ENCODE data around the gene ZBTB17. TPM values are rescaled to one million over a fixed set of nuclear protein-coding genes. Genes with fewer than 3 reads are reported as not detected.

The ZBTB17 gene
- total RNA-seq, 1 donor from 2014 or later: 38.8 TPM

DNA sequence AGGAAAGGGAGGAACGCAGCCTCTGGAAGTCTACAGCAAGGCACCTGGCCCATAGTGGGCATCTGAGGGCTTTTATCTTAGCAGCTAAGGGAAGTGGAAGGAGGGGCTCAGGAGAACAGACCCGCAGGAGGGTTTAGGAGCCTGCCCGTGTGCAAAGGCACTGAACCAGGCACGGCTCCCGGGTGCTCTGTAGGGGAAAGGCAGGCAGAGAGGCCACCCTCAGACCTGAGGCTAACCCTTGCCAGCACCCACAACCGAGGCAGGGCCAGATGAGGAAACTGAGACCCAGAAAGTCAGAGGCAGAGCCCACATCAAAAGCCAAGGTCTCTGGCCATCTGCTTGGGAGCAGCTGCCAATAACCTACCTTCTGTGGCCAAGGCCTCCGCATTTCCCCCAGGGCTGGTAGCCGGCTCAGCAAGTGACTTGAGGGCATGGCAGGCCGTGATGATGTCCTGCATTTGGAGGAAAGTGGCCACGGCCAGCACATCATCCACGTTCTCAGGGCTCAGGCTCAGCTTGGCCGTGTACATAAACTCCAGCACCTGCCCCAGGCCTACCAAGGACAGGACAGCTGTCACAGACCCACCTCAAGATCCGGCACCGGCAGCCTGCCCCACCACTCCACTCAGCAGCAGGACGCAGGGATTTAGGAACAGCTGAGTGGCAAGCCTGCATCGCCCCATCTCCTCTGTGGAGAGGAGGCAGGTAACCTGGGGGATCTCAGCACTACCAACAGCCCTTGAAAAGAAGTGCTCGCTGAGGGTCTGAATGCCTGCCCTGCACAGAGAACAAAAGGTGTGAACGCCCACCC is 29.1 kb downstream of the ZBTB17 start:
- no peak for DNase-seq

DNA sequence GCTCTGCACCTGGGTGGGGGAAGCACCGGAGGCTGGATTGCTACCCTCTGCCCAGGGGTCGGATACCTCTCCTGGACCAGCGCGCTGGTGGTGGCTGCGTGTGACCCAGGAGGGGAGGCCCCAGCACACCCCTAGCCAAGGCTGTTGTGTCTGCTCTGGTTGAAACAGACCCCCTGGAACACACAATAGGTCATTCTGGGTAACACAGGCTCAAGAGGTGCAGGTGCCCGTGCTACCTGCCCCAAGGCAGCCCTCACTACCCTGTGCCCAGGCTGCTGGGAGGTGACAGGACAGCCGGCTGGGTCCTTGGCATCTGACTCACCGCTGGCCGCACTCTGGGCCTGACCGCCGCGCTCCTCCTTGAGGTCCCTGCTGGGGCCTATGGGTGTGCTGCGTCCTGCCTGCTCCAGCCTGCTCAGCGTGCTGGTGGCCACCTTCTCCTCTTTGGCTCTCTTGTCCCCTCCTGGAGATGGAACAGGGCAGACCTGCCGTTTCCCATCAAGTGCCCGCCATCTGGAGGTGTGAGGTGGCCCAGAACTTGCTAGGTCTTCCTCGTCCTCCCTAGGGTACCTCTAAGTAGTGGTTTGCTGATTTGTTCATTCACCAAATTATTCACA is 30.0 kb downstream of the ZBTB17 start:
- no peak for DNase-seq

DNA sequence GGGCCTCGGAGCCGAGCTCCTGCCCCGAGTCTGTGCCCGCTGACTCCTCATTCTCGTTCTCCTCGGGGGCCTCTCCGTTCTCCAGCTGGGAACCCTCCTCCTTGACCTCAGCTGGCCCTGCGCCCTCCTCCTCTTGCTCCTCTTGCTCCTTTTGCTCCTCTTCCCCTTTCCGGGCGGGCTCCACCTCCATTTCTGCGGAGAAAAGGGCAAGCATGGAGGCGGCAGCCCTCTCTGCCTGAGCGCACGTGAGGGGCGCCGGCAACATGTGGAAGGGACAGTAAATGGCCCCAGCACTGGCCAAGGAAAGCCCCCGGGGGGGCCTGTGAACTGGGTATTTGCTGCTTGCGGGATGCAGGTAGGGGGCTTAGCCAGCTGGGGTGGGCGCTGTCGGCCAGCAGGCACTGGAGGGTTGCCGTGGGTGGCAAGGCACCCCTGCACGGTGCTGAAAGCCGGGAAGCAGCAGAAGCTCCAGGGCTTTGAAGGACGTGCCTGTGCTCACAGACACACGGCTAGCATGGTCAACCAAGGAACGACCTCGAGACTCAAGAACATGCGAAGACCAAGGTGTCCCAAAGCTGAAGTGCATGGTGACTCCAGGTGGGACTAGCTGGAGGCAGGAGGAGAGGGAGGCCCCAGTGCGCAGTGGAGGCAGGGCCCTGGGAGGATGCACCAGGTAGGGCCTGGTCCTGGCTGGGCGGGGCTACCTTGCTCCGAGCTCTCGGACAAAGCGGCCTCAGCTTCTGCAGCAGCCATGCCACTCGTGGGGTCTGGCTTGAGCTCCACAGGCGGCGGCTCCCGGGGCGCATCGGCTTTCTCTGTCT is 30.7 kb downstream of the ZBTB17 start:
- no peak for DNase-seq

DNA sequence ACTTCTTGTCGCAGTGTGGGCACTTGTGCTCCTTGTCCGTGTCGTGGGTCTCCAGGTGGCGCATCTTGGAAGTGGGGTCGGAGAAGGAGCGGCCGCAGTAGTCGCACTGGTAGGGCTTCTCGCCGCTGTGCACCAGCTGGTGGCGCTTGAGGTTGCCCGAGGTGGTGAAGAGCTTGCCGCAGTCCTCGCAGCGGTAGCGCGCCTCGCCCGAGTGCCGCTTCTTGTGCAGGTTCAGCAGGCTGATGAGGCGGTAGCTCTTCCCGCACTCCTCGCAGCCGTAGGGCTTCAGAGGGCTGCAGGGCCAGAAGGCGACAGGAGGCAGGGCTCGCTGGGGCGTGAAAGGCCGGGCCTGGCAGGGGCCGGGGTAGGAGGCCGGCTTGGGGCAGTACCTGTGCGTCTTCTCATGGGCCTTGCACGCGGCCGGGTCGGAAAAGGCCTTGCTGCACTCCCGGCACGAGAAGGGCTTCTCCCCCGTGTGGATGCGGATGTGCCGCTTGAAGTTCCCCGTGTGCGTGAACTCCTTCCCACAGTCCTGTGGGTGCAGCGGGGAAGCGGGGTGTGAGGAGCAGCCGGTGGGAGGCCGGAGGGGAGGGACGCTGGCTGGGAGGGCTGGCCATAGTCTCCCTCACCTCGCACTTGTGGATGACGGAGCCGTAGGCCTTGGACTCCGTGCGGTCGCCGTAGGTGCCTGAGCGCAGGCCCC is 31.4 kb downstream of the ZBTB17 start:
- DNase-seq: no peak

DNA sequence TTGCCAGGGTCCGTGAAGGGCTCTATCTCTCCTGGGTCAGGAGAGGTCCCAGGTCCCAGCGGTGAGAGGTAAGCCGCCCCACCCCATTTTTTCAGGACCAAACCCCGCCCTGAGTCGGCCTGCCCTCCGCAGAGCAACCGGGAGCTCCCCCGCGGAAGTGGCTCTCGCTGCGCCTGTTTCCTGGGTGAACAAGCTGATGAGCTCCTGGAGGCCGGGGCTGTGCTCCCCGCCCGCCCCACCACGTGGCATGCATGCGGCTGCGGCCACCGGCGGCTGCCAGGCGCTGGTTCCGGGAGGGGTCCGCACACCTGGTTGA is 32.0 kb downstream of the ZBTB17 start:
- no peak for DNase-seq

DNA sequence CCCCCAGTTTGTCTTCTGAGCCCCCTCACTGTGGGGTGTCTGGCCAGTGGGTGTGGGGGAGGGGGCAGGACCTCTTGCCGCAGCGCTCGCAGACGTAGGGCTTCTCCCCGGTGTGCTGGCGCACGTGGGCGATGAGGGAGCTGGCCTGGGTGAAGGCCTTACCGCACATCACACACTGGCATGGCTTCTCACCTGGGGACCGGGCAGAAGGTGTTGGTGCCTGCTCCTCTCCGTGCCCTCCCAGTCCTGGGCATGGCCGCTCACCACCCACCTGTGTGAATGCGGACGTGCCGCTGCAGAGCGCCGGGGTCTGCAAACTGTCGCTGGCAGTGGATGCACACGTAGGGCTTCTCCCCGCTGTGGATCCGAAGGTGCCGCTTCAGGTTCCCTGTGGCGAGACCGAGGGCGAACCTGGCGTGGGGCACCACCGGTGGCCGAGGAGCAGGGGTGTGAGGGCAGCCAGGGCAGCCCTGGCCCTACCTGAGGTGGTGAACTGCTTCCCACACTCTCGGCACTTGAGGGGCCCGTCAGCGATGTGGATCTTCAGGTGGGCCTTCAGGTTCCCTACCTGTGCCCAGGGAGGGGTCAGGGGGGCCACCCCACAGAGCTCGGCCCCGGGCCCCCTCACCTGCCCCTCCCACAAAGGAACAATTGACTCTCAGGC is 32.4 kb downstream of the ZBTB17 start:
- DNase-seq: no peak

DNA sequence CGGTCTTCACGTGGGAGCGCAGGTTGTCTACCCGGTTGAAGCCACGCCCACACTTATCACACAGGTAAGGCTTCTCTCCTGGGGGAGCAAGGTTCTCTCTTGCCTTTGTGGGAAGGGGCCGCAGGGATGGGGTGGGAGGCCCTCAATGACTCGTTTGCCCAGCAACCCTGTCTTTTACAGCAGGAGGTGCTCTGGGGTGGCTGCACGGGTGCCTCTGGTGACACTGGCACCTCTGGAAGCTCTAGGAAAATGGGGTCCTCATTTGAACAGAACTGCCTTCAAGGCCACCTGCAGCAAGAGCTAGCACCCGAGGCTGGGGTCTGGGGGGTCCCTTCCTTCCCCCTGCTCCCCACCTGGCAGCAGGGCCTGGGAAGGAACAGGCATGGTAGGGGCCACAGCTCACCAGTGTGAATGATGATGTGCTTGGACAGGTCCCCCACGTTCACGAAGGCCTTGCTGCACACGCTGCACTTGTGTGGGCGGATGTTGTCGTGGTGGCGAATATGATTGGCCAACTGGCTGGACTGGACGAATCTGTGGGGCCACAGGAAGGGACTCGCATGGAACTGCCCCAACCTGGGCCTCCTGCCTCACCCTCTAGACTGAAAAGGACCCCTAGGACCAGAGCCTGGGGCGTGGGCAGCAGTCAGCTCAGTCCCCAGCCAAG is 33.1 kb downstream of the ZBTB17 start:
- no peak for DNase-seq

DNA sequence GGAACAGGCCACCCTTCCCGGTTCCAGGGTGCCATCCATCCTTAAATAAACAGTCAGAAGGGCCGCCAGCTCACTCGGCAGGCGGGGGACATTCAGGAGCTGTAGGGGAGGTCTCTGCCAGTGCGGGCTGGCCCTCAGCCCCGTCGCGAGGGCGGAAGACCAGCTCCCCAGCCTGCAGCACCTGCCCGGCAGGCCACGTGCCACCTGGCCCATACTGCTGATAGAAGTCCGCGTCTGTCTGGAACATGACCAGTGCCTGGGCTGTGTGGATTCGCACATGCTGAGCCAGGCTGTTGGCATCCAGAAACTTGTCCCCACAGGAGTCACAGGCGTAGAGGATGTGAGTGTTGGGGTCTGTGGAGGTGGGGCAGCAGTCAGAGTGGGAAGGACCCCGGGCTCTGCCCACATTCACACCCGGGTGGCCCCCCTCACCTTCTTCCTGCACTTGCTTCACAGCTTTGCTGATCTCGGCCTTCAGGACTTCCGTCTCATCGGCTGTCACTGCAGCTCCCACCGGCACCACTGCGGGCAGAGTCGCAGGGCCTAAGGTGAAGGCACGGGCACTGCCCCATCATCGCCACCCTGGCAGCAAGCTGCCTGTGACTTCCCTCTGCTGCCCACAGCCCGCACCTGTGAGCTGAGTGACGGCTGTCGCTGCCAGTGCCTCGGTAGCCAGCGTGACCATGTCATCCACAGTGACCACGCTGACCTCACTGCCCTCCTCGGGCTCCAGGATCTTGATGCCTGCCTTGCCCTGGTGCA is 33.8 kb downstream of the ZBTB17 start:
- DNase-seq: peak; percentile 34

DNA sequence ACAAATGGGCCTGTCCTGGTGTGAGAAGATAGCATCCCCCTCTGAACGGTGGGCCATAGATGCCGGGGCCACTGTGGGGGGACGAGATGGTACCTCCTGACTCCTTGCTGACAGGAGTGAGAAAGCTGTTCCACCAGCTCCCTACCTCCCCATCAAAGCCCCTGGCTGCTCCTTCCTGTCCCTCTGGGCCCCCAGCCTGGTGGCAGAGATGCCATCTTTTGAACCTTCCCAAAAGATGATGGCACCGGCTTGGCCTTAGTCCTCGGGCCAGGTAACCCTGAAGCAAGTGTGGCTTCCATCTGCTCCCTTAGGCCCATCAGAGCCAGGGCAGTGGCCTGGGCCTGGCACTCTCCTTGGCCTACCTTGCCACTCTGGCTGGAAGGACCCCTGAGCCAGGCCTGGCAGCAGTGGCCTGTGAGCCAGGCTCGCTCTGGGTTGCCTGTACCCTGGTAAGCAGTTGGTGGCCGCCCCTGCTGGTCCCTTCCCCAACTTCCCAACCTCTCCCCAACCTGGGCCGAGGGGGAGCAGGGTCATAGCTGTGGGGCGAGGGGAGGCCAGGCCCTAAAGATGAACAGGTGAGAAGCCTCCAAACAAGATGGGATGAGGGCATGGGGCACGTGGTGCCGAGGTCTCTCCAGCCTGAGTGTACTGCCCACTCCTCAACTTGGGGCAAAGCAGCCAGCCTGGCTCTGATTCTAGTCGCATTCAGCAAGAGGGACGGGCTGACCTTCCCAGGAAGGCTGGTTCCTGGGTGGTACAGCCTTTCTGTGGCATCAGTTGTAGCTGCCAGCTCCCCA is 34.7 kb downstream of the ZBTB17 start:
- no peak for DNase-seq

DNA sequence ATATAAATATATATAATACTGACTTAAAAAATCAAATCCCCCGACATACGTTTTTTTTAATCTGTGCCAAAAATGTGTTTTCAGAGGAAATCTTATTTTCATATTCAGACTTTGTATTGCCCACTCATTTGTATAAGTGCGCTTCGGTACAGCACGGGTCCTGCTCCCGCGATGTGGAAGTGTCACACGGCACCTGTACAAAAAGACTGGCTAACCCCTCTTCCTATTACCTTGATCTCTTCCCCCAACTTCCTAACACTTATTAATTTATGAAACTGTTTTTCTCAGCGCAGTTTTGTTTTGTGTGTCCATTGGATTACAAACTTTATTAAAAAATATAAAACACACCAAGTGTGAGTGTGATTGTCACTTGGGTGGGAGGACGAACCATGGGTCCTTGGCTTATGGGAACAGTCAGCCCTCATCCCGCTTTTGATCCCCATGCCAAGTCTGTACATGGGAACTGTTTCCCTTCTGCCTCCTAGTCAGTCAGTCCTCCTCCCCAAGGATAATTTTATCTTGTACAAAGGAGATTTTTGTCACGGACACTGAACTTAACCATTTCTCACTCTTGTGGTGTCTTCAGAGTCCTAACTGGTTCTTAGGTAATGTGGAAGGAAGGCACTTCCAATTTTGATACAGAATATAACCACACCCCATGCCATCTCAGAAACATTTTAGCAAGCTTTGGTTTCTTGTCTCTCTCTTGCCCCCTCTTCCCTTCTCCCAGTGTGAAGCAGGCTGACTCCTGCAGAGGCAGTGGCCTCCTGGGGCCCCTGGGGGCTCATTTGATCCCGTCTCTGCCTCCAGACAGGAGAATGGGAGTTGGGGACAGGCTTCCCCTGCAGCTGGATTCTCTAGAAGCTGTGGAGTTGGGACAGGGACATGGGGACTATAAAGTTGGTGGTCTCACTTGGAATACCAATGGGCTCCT is 35.5 kb downstream of the ZBTB17 start:
- no peak for DNase-seq

DNA sequence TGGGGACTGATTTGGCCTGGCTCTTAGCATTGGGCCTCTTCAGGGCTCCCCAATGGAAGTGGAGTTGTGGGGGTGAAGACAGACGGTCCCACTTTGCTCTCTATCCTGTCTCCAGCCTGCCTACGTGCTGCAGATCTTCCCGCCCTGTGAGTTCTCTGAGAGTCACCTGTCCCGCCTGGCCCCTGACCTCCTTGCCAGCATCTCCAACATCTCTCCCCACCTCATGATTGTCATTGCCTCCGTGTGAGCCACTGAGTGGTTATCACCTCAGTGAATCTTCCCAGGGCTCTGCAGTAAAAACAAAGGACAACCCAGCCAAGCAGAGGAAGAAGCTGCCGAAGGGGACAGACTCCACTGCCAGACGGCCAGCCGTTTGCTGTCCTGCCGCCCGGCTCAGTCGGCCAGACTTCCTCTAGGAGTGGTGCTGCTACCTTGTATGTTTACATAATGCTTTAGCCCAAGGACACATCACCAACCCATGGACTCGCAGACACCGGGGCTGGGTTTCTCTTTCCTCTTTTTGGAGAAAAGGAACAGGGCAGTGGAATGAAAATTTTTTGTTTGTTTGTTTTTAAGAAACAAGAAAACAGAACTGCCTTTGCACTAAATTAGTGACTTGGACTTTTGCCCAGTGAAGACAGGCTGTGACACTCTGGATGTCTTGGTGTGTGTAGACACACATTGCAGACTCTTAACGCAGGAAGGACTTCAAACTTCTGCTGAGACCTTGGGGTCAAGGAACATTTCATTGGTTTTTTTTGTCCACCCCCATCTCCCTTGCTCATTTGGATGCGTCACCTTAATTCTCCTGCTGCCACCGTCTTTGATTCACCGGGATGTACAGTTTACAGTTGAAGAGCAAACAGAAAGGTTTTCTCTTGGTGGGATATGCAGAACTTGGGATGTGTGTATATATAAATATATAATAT is 36.5 kb downstream of the ZBTB17 start:
- no peak for DNase-seq

DNA sequence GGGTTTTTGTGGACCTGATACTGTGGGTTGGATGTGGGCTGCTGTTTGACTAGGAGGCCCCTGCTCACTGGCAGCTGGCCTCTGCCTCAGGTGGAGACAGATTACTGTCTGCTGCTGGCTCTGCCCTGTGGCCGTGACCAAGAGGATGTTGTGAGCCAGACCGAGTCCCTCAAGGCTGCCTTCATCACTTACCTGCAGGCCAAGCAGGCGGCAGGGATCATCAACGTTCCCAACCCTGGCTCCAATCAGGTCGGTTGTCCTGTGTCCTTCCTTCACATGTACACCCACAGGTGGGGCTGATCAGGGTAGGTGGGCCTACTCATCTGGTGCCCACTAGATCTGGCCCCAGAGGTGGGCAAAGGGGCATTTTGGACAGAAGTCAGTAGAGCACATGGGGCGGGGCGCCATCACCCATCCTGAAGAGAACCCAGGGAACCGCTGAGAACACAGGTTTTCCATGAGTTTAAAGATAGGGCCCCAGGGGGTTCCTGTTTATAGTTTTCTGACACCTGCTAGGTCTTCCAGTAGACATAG is 37.2 kb downstream of the ZBTB17 start:
- DNase-seq: no peak

DNA sequence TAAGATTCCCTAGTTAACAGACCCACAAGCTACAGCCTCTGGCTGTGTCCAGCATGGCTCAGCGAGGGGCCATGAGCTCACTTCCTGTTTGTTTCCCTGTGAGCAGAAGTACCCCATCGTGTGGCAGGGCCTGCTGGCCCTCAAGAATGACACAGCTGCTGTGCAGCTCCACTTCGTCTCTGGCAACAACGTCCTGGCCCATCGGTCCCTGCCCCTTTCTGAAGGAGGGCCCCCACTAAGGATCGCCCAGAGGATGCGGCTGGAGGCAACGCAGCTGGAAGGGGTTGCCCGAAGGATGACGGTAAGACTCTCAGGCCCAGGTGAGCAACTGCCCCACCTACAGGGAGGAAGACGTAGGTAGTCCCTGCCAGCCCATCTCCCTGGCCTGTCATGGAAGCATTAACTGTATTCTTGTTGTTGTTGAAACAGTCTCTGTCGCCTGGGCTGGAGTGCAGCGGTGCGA is 38.2 kb downstream of the ZBTB17 start:
- no peak for DNase-seq

DNA sequence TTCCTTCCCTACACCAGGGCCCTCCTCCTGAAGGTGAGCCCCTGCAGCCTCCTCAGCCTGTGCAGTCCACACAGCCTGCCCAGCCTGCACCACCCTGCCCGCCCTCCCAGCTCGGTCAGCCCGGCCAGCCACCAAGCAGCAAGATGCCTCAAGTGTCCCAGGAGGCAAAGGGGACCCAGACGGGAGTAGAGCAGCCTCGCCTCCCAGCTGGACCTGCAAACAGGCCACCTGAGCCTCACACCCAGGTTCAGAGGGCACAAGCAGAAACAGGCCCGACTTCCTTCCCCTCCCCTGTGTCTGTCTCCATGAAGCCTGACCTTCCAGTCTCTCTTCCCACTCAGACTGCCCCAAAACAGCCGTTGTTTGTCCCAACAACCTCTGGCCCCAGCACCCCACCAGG is 38.8 kb downstream of the ZBTB17 start:
- no peak for DNase-seq

DNA sequence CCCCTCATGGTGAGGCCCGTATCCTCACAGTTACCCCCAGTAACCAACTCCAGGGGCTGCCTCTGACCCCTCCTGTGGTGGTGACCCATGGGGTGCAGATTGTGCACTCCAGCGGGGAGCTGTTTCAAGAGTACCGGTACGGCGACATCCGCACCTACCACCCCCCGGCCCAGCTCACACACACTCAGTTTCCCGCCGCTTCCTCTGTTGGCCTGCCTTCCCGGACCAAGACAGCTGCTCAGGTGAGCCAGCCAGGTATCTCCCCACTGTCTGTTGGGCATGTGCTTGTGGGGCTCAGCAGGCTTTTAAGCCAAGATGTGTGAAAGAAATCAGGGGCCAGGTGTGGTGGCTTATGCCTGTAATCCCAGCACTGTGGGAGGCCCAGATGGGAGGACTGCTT is 39.9 kb downstream of the ZBTB17 start:
- no peak for DNase-seq

DNA sequence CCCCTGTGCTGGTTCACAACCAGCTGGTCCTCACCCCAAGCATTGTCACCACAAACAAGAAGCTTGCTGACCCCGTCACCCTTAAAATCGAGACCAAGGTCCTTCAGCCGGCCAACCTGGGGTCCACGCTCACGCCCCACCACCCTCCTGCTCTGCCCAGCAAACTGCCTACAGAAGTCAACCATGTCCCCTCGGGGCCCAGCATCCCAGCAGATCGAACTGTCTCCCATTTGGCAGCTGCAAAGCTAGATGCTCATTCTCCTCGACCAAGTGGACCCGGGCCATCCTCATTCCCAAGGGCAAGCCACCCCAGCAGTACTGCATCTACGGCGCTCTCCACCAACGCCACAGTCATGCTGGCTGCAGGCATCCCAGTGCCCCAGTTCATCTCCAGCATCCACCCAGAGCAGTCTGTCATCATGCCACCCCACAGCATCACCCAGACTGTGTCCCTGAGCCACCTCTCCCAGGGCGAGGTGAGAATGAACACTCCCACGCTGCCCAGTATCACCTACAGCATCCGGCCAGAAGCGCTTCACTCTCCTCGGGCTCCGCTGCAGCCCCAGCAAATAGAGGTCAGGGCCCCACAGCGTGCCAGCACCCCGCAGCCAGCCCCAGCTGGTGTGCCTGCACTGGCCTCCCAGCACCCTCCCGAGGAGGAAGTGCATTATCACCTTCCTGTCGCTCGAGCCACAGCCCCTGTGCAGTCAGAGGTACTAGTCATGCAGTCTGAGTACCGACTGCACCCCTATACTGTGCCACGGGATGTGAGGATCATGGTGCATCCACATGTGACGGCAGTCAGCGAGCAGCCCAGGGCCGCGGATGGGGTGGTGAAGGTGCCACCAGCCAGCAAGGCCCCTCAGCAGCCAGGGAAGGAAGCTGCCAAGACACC is 40.6 kb downstream of the ZBTB17 start:
- no peak for DNase-seq
